C4-2B (cell line): ENCODE data around the gene MRPL46.
"Not testable (repeated sequence)": the region's sequence is repeated elsewhere in the genome, so short reads cannot be mapped to it uniquely, and the experiment has no call there.

Experiments
- H3K27ac ChIP-seq: fragments of 450-650 bp; 2 replicates; pipeline ENCODE4 v1.5.1; 2017
- ZFX ChIP-seq: fragments of 450-650 bp; IDR thresholded peaks from 2 replicates; pipeline ENCODE4 v1.6.1; 2017
- TF ChIP-seq, protein P1 (sequence below): fragments of 450-650 bp; conservative IDR thresholded peaks from 2 replicates; pipeline ENCODE4 v1.5.1; 2017; ENCODE audit warnings: mild to moderate bottlenecking

MRPL46 gene

DNA sequence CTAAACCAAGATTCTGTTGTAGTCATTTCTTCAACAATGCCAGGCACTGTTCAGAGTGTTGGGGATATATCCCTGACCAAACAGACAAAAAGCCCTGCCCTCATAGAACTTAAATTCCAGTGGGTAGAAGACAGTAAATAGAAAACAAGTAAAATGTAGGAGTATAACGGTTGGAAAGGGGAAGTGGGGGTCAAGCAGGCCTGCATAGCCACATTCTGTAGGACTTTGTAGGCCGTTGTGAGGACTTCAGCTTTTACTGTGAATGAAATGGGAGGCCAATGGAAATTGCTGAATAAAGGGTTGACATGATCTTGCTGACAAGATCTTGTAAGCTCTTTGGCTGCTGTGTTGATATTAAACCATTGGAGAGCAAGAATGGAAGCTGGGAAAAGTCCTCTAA, 2.1 kb upstream of the MRPL46 start:
- TF ChIP-seq, protein P1, sequence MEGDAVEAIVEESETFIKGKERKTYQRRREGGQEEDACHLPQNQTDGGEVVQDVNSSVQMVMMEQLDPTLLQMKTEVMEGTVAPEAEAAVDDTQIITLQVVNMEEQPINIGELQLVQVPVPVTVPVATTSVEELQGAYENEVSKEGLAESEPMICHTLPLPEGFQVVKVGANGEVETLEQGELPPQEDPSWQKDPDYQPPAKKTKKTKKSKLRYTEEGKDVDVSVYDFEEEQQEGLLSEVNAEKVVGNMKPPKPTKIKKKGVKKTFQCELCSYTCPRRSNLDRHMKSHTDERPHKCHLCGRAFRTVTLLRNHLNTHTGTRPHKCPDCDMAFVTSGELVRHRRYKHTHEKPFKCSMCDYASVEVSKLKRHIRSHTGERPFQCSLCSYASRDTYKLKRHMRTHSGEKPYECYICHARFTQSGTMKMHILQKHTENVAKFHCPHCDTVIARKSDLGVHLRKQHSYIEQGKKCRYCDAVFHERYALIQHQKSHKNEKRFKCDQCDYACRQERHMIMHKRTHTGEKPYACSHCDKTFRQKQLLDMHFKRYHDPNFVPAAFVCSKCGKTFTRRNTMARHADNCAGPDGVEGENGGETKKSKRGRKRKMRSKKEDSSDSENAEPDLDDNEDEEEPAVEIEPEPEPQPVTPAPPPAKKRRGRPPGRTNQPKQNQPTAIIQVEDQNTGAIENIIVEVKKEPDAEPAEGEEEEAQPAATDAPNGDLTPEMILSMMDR = no peak
- no peak for TF ChIP-seq ZFX
- H3K27ac ChIP-seq = no peak overlapping the region

DNA sequence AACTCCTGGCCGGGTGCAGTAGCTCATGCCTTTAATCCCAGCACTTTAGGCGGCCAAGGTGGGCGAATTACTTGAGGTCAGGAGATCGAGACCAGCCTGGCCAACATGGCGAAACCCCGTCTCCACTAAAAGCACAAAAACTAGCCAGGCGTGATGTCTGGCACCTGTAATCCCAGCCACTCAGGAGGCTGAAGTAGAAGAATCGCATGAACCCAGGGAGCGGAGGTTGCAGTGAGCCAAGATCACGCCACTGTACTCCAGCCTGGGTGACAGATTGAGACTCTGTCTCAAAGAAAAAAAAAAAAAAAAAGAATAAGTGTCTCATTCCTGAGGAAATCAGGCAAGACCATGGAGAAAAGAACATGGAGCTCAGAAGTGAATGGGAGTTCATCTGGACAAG, 1.5 kb upstream of the MRPL46 start:
- not testable (repeated sequence) for H3K27ac ChIP-seq

DNA sequence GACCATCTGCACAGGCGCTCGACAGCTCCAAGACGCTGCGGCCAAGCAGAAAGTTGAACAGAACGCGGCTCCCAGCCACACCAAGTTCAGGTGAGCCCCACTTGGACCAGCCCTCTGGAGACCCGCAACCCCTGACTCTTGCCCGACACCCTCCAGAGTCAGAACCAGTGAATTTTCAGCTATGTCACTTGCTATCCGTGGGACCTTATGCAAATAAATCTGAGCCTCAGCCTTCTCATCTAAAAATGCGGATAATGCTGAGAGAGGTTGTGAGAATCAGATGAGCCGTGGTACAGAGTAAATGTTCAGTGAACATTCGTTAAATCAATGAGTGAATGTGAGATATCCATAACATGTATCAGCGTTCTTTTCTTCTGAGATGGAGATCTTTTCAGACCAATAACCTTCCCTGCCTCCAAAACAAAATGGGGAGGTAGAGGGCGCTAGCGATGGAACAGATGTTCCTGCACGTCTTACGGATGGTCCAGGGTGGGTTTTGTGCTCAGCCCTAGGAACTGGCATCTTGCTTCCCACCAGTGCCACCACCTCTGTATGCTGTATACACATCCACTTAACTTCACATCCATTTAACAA, 844 bp upstream of the MRPL46 start:
- TF ChIP-seq, protein P1 = peak; percentile 65
- no peak for TF ChIP-seq ZFX
- peak overlapping the region; percentile 87 for H3K27ac ChIP-seq

DNA sequence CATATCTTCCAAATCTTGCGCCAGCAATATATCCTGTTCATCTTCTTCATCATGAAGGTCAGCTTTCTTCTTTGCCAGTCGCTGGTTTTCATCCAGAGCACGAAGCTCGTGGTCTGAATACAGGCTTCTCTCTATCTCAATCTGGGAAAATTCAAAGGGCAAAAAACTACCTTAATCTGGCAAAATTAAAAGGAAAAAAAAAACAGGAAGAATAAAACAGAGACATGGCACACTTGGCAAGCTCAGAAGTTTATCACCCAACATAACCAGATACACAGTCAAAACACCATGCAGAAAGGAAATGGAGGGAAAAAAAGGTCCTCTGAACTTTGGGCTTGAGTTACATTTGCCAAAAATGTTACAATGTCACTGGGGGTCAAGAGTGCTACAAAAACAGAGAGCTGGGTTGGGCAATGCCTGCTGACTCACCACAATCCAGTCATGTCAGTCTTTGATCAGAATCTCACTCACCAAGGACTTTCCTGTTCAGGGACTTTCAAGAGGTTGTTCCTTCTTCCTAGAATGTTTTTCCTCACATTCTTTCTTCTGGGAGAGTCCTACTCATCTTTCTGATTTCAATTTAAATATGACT, 1.5 kb downstream of the MRPL46 start:
- no peak overlapping the region for H3K27ac ChIP-seq
- TF ChIP-seq, protein P1 = no peak
- TF ChIP-seq ZFX = no peak

DNA sequence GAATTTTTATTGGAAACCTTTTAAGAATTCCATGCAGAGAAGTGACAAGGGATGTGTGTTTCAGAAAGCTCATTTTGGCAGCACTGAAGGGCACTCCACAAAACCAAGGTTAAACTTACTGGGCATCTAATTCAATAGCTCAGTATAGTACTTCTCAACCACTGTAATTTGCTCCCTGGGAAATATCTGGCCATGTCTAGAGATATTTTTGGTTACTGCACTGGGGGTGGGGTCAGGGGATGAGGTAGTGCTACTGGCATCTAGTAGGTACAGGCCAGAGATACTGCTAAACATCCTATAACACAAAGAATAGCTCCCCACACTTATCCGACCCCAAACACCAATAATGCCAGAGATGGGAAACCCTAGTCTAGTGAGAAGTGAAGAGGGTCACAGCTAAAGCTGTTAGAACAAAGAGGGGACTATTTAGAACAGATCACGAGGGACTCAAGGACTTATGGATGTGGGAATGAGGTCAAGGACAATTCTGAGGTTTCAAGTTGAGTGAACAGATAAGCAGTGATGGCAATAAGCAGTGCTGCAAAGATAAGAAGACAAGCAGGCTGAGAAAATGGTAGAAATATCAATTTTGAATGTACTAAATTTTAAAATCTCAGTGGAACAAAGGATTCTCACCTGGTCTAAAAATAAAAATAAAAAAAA, 3.2 kb downstream of the MRPL46 start:
- no peak overlapping the region for H3K27ac ChIP-seq
- TF ChIP-seq ZFX = no peak
- TF ChIP-seq, protein P1 = no peak

DNA sequence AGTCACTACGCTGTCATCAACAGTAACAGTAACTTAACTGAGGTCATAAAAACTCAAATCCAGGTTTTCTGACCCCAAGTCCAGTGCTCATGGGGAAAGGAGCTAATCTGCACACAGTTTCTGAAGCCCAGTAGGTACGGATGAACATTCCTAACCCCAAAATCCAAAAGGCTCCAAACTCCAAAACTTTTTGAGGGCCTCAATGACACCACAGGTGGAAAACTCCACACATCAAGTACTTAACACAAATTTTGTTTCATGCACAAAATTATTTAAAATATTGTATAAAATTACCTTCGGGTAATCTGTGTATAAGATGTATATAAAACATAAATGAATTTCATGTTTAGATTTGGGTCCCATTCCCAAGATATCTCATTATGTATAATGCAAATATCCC, 10.5 kb downstream of the MRPL46 start:
- TF ChIP-seq, protein P1 = no peak
- TF ChIP-seq ZFX = no peak
- no peak overlapping the region for H3K27ac ChIP-seq

DNA sequence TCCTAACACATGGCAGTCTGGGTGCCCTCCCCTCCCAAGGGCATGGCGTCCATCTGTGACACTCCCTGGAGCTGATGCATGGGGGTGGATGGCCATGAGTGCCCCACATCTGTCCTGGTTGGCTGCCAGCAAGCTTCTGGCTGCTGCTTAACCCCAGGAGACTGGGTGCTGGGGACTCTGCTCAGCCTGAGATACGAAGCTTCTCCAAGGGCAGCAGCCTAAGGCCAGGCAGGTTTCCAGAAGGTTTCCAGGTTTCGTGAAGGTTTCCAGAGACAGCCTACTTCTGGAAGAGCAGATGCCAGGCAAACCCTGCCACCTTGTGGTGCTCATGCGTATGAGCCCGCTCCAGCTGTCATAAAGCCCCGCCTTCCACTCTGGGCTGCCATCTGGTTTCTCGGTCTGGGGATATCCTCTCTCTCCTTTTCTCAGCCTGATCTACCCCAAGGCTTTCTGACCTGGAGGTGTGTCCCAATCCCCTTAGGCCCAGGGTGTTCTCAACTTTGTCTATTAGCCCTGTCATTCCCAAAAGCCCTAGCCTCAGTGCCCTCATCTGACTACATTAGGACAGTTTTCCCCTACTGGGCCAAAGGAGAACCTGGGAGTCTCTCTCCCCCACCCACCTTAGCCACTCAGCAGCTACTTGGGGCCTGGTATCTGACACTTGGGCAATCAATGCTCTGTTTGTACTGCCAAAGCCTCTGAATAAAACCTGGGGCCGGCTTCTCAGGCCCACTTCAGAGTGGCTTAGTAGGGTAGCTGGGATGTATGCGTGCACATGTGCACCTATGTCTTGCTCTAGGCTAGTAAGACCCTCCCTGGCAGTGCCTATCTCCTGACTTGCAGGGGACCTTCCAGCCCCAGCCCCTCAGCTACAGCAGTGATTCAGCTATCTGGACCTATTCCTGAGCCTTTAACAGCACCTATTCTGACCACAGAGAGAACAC, 12.0 kb downstream of the MRPL46 start:
- TF ChIP-seq, protein P1 = peak; percentile 90
- TF ChIP-seq ZFX = no peak
- H3K27ac ChIP-seq = no peak overlapping the region
